RWPE1 (cell line): ENCODE data around the gene TFIP11.

Source experiments
- CTCF ChIA-PET: fragments of 350-600 bp; sonication (Branson Sonifier 250); formaldehyde crosslinking; extraction: SDS; loops from one replicate; lab custom pipeline; 2021; lab: Yijun Ruan, JAX
- POLR2A ChIA-PET: fragments of 400-600 bp; formaldehyde crosslinking; extraction: SDS; loops from one replicate; lab custom pipeline; 2020; ENCODE audit warnings: antibody characterized with exemption; ENCODE audit not compliant: low non-redundant PET; lab: Yijun Ruan, JAX
- DNase-seq: peaks from one replicate; pipeline ENCODE4 v3.0.0; 2012; ENCODE audit warnings: low spot score
- H3K27ac ChIP-seq: fragments of 450-650 bp; 2 replicates; pipeline ENCODE4 v1.5.1; 2017
- TF ChIP-seq, protein P1 (sequence below): fragments of 450-650 bp; conservative IDR thresholded peaks from 2 replicates; pipeline ENCODE4 v1.5.1; 2017; ENCODE audit warnings: low read depth, mild to moderate bottlenecking

The TFIP11 gene

GRCh38 chr22:26483043-26483438 is 29.2 kb downstream of the TFIP11 start:
- TF ChIP-seq, protein P1, sequence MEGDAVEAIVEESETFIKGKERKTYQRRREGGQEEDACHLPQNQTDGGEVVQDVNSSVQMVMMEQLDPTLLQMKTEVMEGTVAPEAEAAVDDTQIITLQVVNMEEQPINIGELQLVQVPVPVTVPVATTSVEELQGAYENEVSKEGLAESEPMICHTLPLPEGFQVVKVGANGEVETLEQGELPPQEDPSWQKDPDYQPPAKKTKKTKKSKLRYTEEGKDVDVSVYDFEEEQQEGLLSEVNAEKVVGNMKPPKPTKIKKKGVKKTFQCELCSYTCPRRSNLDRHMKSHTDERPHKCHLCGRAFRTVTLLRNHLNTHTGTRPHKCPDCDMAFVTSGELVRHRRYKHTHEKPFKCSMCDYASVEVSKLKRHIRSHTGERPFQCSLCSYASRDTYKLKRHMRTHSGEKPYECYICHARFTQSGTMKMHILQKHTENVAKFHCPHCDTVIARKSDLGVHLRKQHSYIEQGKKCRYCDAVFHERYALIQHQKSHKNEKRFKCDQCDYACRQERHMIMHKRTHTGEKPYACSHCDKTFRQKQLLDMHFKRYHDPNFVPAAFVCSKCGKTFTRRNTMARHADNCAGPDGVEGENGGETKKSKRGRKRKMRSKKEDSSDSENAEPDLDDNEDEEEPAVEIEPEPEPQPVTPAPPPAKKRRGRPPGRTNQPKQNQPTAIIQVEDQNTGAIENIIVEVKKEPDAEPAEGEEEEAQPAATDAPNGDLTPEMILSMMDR, result no peak
- DNase-seq, result no peak
- ChIA-PET POLR2A (interaction anchor here (1.1 kb wide), 1 partner anchor 12 kb away, joined by 3 read pairs; no protein-coding TSS in a partner anchor), CTCF (no interaction called here)
- H3K27ac ChIP-seq, result peak overlapping the region; percentile 84

- TF ChIP-seq, protein P1, result no peak
- ChIA-PET POLR2A (no interaction called here), CTCF (interaction anchor here (0.6 kb wide), 1 partner anchor 1815 kb away, joined by 4 read pairs; no protein-coding TSS in a partner anchor)
- no peak for DNase-seq
- H3K27ac ChIP-seq, result no peak overlapping the region
Observed at GRCh38 chr22:26482161-26482560, 30.1 kb downstream of the TFIP11 start.

GRCh38 chr22:26481694-26482093 is 30.6 kb downstream of the TFIP11 start:
- ChIA-PET POLR2A (no interaction called here), CTCF (no interaction called here)
- DNase-seq, result no peak
- TF ChIP-seq, protein P1, result no peak
- no peak overlapping the region for H3K27ac ChIP-seq

DNA sequence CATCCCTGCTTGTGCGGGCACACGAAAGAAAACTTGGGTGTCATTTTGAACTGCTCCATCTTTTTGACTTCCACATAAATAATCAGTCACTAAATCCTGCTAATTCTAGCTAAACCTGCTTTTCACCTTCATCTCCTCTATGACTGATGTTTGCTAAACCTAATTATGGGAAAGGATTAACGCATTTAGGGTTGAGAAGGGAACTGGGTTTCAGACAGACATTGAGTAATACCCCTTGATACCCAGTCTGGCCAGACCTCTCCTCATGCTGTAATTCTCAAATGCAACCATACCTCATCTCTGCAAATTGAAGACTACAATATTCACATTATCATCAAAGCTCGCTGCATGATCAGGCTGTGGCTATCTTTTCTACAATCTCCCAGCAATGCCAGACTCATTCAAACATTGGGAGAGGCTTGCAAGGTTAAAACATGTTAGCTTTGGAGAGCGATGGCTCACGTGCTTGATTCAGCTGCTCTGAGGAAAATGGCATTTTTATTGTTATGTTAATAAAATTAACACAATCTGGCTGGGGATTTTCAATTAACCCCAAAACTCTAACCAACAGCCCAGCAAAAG is 31.1 kb downstream of the TFIP11 start:
- TF ChIP-seq, protein P1, result no peak
- ChIA-PET CTCF (no interaction called here), POLR2A (no interaction called here)
- H3K27ac ChIP-seq, result no peak overlapping the region
- no peak for DNase-seq

- TF ChIP-seq, protein P1, result no peak
- no peak for DNase-seq
- POLR2A ChIA-PET, result no interaction called here
- H3K27ac ChIP-seq, result peak overlapping the region; percentile 58
- CTCF ChIA-PET, result interaction anchor here (0.7 kb wide), 1 partner anchor 191 kb away, joined by 4 read pairs; no protein-coding TSS in a partner anchor
Observed at GRCh38 chr22:26480611-26480932, 31.7 kb downstream of the TFIP11 start.

DNA sequence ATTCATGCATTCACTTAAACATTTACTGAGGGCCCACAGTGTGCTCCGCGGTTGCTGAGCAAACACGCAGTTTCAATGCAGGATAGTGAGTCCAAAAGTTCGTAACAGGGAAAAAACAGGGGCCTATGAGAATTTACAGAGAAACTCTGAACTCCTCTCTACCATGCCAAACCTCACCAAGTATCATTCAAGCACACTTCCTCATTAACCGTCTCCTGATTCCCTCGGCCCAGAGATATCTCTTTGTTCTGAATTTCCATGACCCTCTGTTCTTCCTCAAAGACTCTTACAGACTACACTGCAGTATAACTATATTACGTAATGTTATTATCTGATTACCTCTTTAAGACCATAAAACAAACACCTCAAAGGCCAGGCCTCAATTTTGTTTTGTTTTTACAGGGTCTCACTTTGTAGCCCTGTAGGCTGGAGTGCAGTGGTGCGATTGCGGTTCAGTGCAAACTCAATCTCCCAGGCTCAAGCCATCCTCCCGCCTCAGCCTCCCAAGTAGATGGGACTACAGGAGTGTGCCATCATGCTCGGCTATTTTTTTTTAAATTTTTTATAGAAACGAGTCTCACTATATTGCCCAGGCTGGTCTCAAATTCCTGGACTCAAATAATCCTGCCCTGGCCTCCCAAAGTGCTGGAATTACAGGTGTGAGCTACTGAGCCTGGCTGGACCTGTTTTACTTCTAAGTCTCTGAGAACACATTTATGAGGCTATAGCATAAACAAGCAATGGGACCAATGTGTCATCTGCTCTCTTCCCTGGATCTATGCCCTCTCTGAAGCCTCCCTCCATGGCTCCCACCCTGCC is 32.3 kb downstream of the TFIP11 start:
- CTCF ChIA-PET, result interaction anchor here (0.7 kb wide), 1 partner anchor 192 kb away, joined by 4 read pairs; no protein-coding TSS in a partner anchor

More for the DNA sequence above, 32.3 kb downstream of the TFIP11 start:
- peak overlapping the region; percentile 58 for H3K27ac ChIP-seq
- DNase-seq, result no peak
- POLR2A ChIA-PET, result no interaction called here
- TF ChIP-seq, protein P1, result no peak
